CD14-positive monocyte (primary cell): ENCODE data around the gene NMNAT3. TPM values are rescaled to one million over a fixed set of nuclear protein-coding genes. Genes with fewer than 3 reads are reported as not detected.

Source experiments
- DNase-seq, 3 donors: peaks; one replicate each; pipeline ENCODE4 v3.0.0-alpha.2; 2011 to 2022
- H2AFZ ChIP-seq: 2 replicates; pipeline ENCODE4 v1.6.0; 2012; ENCODE audit warnings: mild to moderate bottlenecking, low read depth, low read length, inconsistent platforms; ENCODE audit not compliant: insufficient read depth, poor library complexity, severe bottlenecking
- H3K27ac ChIP-seq, 2 donors: 1 replicate in 1 of 2; 2 replicates in 1 of 2; pipeline ENCODE4 v1.5.1; 2012 to 2013; ENCODE audit warnings: low read length in 2 of 2, control low read depth in 1 of 2, inconsistent platforms in 1 of 2, low read depth in 1 of 2, mild to moderate bottlenecking in 1 of 2
- H3K27me3 ChIP-seq, 2 donors: one replicate each; pipeline versions ENCODE4 v1.6.0 to v1.6.1; 2011 to 2013; ENCODE audit warnings: low read length in 2 of 2; ENCODE audit not compliant: control insufficient read depth in 2 of 2, insufficient read depth in 2 of 2
- H3K36me3 ChIP-seq, 2 donors: replicated peaks in 1 of 2; 1 replicate in 1 of 2; 2 replicates in 1 of 2; pipeline versions ENCODE4 v1.5.1 to v1.6.1; 2012 to 2013; ENCODE audit warnings: low read length in 2 of 2, control low read depth in 1 of 2, inconsistent platforms in 1 of 2, mild to moderate bottlenecking in 1 of 2; ENCODE audit not compliant: insufficient read depth in 2 of 2, control insufficient read depth in 1 of 2
- H3K4me1 ChIP-seq, 2 donors: 1 replicate in 1 of 2; 2 replicates in 1 of 2; pipeline versions ENCODE4 v1.5.1 to v1.6.1; 2012 to 2013; ENCODE audit warnings: low read length in 2 of 2, control low read depth in 1 of 2, inconsistent platforms in 1 of 2, mild to moderate bottlenecking in 1 of 2, moderate library complexity in 1 of 2; ENCODE audit not compliant: insufficient read depth in 2 of 2, control insufficient read depth in 1 of 2
- H3K4me2 ChIP-seq: replicated peaks from 2 replicates; pipeline ENCODE3; 2012; ENCODE audit warnings: low read length, moderate library complexity, mild to moderate bottlenecking; ENCODE audit not compliant: poor library complexity, severe bottlenecking; ENCODE audit errors: extremely low read depth
- H3K4me3 ChIP-seq, 3 experiments: fragments of 200-600 bp in 1 of 3; sonication (generic) in 1 of 3; replicated peaks in 1 of 3; 1 replicate in 2 of 3; 2 replicates in 1 of 3; pipeline ENCODE4 v1.5.1; 2011 to 2013; ENCODE audit warnings: low read length in 3 of 3, mild to moderate bottlenecking in 3 of 3, control low read depth in 2 of 3, low read depth in 2 of 3, inconsistent platforms in 1 of 3, moderate library complexity in 1 of 3
- H3K79me2 ChIP-seq: 2 replicates; pipeline ENCODE4 v1.6.0; 2012; ENCODE audit warnings: mild to moderate bottlenecking, control low read depth, inconsistent platforms, low read length, moderate library complexity; ENCODE audit not compliant: insufficient read depth
- H3K9ac ChIP-seq: 2 replicates; pipeline ENCODE4 v1.6.0; 2017; ENCODE audit warnings: low read length, mild to moderate bottlenecking; ENCODE audit not compliant: insufficient read depth, poor library complexity, severe bottlenecking
- H3K9me3 ChIP-seq, 2 donors: replicated peaks in 1 of 2; 1 replicate in 1 of 2; 2 replicates in 1 of 2; pipeline versions ENCODE4 v1.5.1 to v1.6.1; 2012 to 2013; ENCODE audit warnings: low read length in 2 of 2, control low read depth in 1 of 2; ENCODE audit not compliant: control insufficient read depth in 1 of 2, insufficient read depth in 1 of 2
- H4K20me1 ChIP-seq: 2 replicates; pipeline ENCODE4 v1.6.0; 2012; ENCODE audit warnings: mild to moderate bottlenecking, low read length, control low read depth, moderate library complexity; ENCODE audit not compliant: insufficient read depth
- H3K27ac Mint-ChIP-seq, 7 donors: one replicate each; pipeline ENCODE4 v1.8.0; 2020; ENCODE audit warnings: mild to moderate bottlenecking in 7 of 7, mixed read lengths in 7 of 7, moderate library complexity in 6 of 7, inconsistent platforms in 2 of 7
- H3K27me3 Mint-ChIP-seq, 3 donors: one replicate each; pipeline ENCODE4 v1.8.0; 2021 to 2022; ENCODE audit warnings: low read depth in 3 of 3, mild to moderate bottlenecking in 3 of 3, mixed read lengths in 3 of 3, moderate library complexity in 3 of 3, inconsistent platforms in 1 of 3
- H3K36me3 Mint-ChIP-seq, 2 donors: one replicate each; pipeline ENCODE4 v1.8.0; 2020; ENCODE audit warnings: mixed read lengths in 2 of 2, inconsistent platforms in 1 of 2, mild to moderate bottlenecking in 1 of 2
- H3K4me1 Mint-ChIP-seq: one replicate; pipeline ENCODE4 v1.8.0; 2020; ENCODE audit warnings: mild to moderate bottlenecking, mixed read lengths
- H3K4me3 Mint-ChIP-seq, 2 donors: one replicate each; pipeline ENCODE4 v1.8.0; 2020; ENCODE audit warnings: mild to moderate bottlenecking in 2 of 2, mixed read lengths in 2 of 2, moderate library complexity in 1 of 2
- H3K9me3 Mint-ChIP-seq, 7 donors: one replicate each; pipeline ENCODE4 v1.8.0; 2020 to 2022; ENCODE audit warnings: mixed read lengths in 7 of 7, mild to moderate bottlenecking in 6 of 7, moderate library complexity in 6 of 7, inconsistent platforms in 2 of 7
- WGBS: methylation state at CpG from one replicate; pipeline ENCODE4 v1.1.5; 2013; ENCODE audit warnings: missing lambda C conversion rate; ENCODE audit not compliant: insufficient coverage; 5-methylcytosine and 5-hydroxymethylcytosine counted together
- intact Hi-C, 2 donors: fragments of 100-400 bp; cut with micrococcal nuclease; formaldehyde crosslinking; loops; one replicate each; pipeline versions ENCODE4 v1.15.0 to v1.15.1; 2023
- polyA plus RNA-seq, 3 donors: library from polyadenylated mRNA; depleted of rRNA in 1 of 3; unstranded in 2 of 3; stranded (reverse) in 1 of 3; fragments of 300-500 nt in 2 of 3; fragments of >200 nt in 1 of 3; fragmentation: Illumina TruSeq in 2 of 3; gene quantifications; 1 replicate in 2 of 3; 2 replicates in 1 of 3; pipeline ENCODE4 v1.2.3, GENCODE V29; 2012 to 2021
- TF ChIP-seq, protein P1 (sequence below): fragments of 200-600 bp; IDR thresholded peaks from one replicate; pipeline ENCODE4 v1.8.0; 2022; ENCODE audit warnings: antibody characterized with exemption, mild to moderate bottlenecking

NMNAT3 gene
- polyA plus RNA-seq, 3 donors, result 1.4 to 5.7 (median 2.9) TPM

- no peak overlapping the region for H3K27ac Mint-ChIP-seq
- H3K27me3 ChIP-seq, result no peaks in the 10 kb centered on the region
- no peak for DNase-seq
- H3K4me3 ChIP-seq, result no peak overlapping the region
- WGBS, result no CpG with 5 or more reads among the region's 3 CpGs
- peaks cover 6 to 8% of the 10 kb centered on the region in 2 donors for H3K4me1 ChIP-seq
- TF ChIP-seq, protein P1, sequence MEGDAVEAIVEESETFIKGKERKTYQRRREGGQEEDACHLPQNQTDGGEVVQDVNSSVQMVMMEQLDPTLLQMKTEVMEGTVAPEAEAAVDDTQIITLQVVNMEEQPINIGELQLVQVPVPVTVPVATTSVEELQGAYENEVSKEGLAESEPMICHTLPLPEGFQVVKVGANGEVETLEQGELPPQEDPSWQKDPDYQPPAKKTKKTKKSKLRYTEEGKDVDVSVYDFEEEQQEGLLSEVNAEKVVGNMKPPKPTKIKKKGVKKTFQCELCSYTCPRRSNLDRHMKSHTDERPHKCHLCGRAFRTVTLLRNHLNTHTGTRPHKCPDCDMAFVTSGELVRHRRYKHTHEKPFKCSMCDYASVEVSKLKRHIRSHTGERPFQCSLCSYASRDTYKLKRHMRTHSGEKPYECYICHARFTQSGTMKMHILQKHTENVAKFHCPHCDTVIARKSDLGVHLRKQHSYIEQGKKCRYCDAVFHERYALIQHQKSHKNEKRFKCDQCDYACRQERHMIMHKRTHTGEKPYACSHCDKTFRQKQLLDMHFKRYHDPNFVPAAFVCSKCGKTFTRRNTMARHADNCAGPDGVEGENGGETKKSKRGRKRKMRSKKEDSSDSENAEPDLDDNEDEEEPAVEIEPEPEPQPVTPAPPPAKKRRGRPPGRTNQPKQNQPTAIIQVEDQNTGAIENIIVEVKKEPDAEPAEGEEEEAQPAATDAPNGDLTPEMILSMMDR, result no peak
- H2AFZ ChIP-seq, result no peak overlapping the region
- H3K36me3 ChIP-seq, result no peaks in the 10 kb centered on the region
- peaks cover 2 to 4% (median 2%) of the 10 kb centered on the region in 3 donors for H3K27me3 Mint-ChIP-seq
- H3K79me2 ChIP-seq, result no peaks in the 10 kb centered on the region
- peaks cover 0 to 9% of the 10 kb centered on the region in 2 donors for H3K36me3 Mint-ChIP-seq
- no peaks in the 10 kb centered on the region for H3K9me3 ChIP-seq
- H3K9me3 Mint-ChIP-seq, result peaks cover 0 to 2% (median 0%) of the 10 kb centered on the region in 7 donors
- H3K4me2 ChIP-seq, result no peak overlapping the region
- intact Hi-C loops, result no loop called here
- H3K27ac ChIP-seq, result no peak overlapping the region
- no peak overlapping the region for H3K4me3 Mint-ChIP-seq
- H3K4me1 Mint-ChIP-seq, result peaks cover 10% of the 10 kb centered on the region
- H4K20me1 ChIP-seq, result no peaks in the 10 kb centered on the region
- no peak overlapping the region for H3K9ac ChIP-seq
These were observed 120.7 kb downstream of the NMNAT3 start for GRCh38 chr3:139557041-139557440.

DNA sequence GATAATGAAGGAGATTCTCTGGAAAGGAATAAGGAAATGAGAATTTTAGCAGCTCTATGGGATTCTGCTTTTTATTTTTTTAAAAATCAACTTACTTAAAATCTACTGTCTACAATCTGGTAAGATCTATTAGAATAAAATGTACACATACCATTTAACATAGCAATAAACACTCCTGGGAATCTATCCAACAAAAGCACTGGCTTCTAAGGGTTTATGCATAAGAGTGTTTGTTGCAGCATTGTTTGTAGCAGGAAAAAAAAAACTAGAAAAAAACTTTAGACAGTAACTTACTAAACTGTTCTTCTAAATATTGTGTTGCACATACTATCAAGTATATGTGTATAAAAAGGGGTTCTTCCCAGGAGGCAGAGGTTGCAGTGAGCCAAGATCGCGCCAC lies 122.5 kb downstream of the NMNAT3 start:
- no peak overlapping the region for H3K4me3 ChIP-seq
- H3K36me3 ChIP-seq, result no peaks in the 10 kb centered on the region
- Mint-ChIP-seq H3K27ac (no peak overlapping the region), H3K27me3 (peaks cover 2 to 4% (median 2%) of the 10 kb centered on the region in 3 donors), H3K4me1 (peaks cover 10% of the 10 kb centered on the region), H3K9me3 (peaks cover 0 to 2% (median 0%) of the 10 kb centered on the region in 7 donors), H3K36me3 (no peaks in the 10 kb centered on the region), H3K4me3 (no peak overlapping the region)
- intact Hi-C loops, result no loop called here
- H3K4me1 ChIP-seq, result peaks cover 6 to 8% of the 10 kb centered on the region in 2 donors
- no peak for DNase-seq
- WGBS, result no CpG with 5 or more reads among the region's 2 CpGs
- no peaks in the 10 kb centered on the region for H4K20me1 ChIP-seq
- H3K79me2 ChIP-seq, result no peaks in the 10 kb centered on the region
- no peak overlapping the region for H3K27ac ChIP-seq
- no peak overlapping the region for H3K4me2 ChIP-seq
- TF ChIP-seq, protein P1, result no peak
- H3K9ac ChIP-seq, result no peak overlapping the region
- H3K9me3 ChIP-seq, result no peaks in the 10 kb centered on the region
- no peak overlapping the region for H2AFZ ChIP-seq
- H3K27me3 ChIP-seq, result no peaks in the 10 kb centered on the region
